ENCODE measurements around the gene CCDC102A.

The CCDC102A gene

DNA sequence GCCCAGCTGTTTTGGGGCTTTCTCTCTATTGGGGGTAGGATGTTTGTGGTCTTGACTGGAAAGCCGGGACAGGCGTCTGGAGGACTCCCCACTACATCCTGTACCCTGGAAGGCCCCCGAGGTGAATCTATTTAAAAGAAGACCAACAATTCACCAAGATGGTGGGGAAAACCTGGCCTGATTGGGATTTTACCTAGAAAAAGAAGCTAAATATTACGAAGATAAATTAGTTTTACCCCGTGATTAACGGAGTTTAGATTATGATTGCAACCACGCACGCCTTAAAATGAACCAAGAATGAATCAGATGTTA, 779 bp upstream of the CCDC102A start:
- no peak for DNase-seq (ENCODE audit: low read depth)

DNA sequence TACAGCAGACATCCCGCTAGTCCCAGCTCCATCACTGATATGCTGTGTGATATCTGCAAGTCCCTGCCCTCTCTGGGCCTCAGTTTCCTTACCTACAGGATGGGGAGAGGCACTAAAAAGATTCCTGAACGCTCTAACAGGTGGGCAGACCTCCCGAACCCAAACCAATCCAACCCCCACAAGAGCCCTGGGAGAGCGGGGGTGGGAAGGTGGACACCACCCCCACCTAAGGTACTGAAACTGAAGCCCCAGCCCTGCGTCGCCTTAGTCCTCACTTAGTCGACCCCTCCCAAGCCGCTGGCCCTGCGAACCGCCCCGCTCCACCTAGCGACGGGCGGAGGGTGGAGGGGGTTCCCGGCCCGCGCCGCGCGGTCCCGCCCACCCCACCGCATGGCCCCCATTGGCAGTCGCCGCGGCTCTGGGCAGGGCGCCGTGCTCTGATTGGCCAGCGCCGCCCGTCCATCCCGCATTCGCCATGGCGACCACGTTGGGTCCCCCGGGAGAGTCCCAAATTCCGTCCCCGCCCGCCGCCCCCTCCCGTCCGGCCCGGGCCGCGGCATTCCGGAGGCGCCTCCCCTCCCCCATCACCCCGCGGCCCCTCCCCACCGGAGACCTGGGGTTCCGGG, 578 bp downstream of the CCDC102A start:
- peak; percentile 86 for DNase-seq (ENCODE audit: low read depth)

DNA sequence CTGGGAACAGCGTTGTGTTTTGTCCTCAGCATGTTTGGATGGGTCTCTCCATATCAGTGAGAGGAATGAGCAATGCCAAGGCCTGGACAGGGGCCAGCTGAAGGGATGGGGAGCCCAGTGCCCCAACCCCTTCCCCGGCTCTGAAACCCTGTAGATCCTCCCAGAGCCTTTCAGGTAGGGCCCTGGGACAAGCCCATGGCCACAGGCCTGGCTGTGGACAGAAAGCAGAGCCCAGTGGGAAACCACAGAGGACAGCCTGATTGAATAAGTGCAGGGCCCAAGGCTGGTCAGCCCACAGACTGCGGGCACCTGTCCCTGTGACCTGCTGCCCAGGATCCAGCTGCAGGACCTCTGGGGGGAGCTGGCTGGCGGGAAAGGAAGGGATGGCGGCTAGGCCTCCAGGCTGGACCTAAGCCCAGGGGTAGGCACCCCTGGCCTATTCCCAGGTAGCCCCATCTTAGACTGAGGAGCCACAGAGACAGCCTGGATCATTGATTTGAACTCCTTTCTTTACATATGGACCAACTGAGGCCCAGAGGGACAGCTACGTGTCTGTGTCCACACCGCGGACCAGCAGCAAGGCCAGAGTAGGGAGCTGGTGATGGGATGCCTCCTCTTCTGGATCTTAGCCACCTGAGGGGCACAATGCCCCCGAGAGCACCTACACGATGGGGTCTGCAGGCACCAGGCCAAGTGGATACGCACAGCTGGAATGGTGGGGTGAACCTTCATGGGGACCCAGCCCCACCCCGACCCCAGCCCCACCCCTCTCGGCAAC, 1.3 kb downstream of the CCDC102A start:
- DNase-seq (ENCODE audit: low read depth), result no peak

DNA sequence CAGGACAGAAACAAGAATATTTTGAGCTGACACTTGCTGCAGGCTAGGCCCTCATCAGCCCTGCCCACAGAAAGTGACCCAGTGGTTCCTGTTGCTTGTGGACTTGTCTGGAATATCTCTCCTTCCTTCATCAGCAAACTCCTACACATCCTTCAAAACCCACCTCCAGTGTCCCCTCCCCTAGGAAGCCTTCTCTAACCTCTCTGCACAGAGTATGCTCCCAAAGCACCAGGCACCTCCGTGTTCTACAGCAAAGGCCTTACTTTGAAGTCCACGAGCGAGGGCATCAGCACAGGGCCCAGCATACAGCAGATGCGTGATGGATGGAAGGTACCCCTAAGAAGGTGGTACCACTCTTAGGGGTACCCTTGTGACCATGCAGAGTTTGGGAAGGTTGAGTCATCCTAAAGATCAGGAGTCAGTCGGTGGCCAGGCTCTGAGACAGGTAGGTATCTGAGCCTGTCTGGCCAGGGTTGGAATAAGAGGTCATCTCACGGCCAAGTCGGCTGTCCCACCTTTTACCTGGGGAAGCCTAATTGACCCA, 2.0 kb downstream of the CCDC102A start:
- no peak for DNase-seq (ENCODE audit: low read depth)

- DNase-seq (ENCODE audit: low read depth), result no peak
These were observed 2.7 kb downstream of the CCDC102A start for GRCh38 chr16:57533431-57534336.

- no peak for DNase-seq (ENCODE audit: low read depth)
These were observed 4.1 kb downstream of the CCDC102A start for GRCh38 chr16:57532266-57532625.

DNA sequence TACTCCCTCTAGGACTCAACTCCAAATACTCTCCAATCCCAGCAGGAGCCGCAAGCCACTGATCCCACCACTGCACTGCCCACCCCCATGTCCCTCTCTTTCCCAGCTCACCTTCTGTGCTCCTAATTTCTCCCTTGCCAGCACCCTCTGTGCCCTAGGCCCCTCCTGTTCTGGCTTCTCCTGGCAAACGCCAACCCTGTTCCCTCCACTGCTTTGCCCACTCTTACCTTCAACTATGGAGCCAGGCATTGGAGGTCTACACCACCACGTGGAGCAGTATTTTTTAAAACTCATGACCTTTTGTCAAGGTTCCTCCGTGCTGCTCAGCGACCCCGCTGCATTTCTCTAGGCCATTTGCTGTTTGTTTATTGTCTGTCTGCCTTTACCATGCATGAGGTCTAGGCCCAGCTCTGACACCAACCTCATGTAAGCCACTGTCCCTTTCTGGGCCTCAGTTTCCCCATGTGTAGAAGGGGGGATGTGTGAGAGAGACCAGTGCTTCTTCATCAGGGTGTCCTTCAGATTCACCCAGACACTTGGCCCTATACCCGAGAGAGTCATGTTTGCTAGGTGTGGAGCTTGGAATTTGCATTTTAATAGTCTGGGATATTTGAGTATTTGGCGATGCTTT, 4.6 kb downstream of the CCDC102A start:
- no peak for DNase-seq (ENCODE audit: low read depth)

DNA sequence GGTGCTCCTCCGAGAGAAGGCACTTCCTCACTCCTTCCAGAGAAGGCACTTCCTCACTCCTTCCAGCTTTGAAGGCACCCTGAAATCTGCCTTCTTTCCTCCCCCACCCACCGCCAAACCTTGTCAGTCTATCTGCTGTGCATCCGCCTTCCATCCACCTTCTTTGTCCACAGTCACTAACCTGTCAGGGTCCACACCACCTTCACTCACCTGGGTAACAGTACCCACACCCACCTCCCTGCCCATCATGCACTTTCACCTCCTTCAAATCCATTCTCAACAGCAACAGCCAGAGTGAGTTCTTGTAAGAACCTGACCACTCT, 5.2 kb downstream of the CCDC102A start:
- DNase-seq (ENCODE audit: low read depth), result no peak

DNA sequence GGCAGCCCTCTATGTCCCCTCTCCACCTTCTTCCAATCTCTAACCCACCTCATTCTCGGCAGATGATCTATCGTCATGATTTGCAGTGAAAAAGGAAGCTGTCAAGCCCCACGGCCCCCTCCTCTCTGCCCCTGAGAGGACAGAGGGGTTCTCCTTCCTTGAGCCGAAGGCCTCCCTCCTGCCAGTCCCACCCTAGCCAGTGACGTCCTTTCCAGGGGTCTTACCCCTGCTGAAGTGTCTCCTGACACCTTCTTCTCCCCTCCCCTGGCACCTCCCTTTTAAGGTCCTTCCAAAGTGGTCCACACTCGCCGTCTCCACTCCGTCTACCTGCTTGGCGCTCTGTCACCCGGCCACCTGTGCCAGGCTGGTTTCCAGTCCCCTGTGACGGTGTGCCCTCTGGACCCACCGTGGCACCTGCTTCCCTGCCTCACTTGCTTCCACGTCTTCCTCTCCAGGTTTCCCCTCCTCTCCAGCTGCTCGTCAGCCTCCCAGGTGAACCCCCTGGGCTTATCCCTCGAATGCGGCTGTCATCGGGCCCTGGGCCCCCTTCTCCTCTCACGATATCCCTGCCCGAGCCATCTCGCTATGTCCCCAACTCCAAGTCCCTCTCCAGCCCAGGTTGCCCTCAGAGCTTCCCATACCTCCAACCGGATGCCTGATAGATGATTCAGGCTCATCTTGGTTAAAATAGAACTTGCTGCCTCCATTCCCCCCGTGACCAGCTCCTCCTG, 5.7 kb downstream of the CCDC102A start:
- DNase-seq (ENCODE audit: low read depth), result no peak

GRCh38 chr16:57530104-57530521, 6.3 kb downstream of the CCDC102A start:
- peak; percentile 64 for DNase-seq (ENCODE audit: low read depth)

GRCh38 chr16:57529391-57530103, 6.8 kb downstream of the CCDC102A start:
- DNase-seq (ENCODE audit: low read depth), result no peak

- DNase-seq (ENCODE audit: low read depth), result no peak
These were observed 7.6 kb downstream of the CCDC102A start for GRCh38 chr16:57528499-57529390.

DNA sequence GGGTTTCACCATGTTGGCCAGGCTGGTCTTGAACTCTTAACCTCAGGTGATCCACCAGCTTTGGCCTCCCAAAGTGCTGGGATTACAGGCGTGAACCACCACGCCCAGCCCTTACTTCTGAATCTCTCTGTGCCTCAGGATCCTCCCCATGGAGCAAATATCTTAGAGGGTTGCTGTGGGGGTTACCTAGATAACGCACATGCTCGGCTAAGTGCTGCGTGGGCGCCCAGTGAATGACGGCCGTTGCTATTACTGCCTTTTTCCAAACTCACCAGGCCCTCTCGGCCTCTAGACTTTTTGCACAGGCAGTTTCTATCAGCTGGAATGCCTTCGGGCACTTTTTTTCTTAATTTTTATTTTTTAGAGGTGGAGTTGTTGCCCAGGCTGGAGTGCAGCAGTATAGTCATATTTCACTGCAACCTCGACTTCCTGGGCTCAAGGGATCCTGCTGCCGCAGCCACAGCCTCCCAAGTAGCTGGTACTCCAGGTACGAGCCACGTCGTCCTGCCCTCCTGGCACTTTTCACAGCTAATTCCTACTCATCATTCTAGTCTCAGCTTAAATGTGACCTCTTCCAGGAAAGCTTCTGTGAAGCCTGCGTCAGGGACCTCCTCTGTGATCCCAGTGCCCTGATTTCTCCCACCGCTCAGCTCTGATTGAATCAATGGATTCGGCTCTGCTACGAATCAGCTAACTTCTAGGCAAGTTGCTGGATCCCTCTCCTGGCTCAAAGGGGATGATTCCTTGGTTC, 8.6 kb downstream of the CCDC102A start:
- DNase-seq (ENCODE audit: low read depth), result no peak

DNA sequence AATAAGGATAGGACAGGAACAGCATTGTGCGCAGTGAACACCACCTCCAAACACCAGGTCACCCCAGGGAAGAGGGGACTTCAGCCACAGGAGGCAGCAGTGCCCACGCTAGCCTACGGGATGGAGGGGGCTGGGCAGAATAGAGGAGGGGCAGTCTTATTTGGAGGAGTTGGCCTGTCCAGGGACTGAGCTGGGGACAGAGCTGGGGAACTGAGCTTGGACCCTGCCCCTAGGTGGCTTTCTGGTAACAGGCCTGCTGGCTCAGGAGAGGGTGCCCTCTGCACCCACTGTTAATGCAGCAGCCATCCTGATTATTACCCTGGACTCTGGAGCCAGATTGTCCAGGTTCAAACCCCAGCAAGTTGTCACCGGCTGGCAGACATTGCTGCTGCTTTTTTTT, 9.3 kb downstream of the CCDC102A start:
- DNase-seq (ENCODE audit: low read depth), result no peak

DNA sequence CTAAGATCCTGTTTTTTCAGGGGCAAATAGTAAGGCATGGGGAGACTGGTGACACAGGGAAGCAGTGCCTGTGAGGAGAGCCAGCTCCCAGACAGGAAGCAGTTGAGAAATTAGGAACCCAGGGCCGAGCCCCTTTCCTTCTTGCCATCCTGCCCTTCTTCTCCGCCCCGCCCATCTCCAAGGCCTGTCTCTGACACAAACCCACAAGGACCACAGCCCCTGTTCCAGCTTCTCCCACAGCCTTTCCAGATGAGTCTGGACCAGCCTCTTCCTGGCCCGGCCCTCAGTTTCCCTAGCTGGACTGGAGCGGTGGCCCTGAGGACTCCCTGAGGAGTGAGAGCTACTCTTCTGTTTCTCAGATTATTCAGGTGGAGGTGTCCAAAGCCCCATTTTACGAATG, 9.9 kb downstream of the CCDC102A start:
- DNase-seq (ENCODE audit: low read depth), result no peak

GRCh38 chr16:57525761-57526160, 10.6 kb downstream of the CCDC102A start:
- DNase-seq (ENCODE audit: low read depth), result no peak

- no peak for DNase-seq (ENCODE audit: low read depth)
These were observed 13.4 kb downstream of the CCDC102A start for GRCh38 chr16:57522960-57523359.

DNA sequence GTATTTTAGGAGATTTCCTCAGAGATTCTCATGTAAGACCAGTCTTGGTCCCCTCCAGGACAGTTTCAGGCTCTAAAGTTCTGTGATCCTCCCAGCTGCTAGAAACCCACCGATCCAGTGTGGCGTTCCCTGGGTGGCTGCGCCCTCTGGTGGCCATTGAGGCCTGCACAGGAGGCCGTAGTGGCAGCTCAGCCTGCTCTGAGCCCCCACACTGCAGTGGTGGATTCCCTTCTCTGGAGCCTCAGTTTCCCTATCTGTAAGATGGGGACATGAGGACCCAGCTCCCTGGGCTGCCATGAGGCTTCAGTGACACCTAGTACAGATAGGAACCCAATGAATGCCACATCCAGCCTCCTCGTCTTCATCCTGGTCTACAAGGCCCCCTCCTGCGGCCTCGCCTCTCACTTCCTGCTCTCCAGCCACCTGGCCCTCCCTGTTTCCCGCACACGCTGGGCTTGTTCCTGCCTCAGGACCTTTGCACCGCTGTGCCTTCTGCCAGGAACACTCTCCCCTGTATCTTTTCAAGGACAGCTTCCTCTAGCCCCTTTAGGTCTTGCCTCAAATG, 16.5 kb downstream of the CCDC102A start:
- peak; percentile 84 for DNase-seq (ENCODE audit: low read depth)

DNA sequence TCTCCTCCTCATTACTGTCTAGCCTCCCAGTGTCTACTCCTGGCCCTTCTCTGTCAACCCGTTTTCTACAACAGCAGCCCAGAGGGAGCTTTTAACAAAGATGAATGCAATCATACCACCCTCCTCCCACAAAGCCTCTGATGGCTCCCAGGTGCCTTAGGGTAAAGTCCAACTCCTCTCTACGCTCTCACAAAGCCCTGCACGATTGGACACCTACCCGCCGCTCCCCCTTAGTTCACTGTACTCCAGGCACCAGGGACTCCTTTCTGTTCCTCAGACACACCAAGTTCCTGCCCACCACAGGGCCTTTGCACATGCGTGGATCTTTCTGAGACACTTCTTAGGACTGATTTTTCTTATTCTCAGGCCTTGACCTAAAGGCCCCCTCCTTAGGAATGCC, 17.4 kb downstream of the CCDC102A start:
- DNase-seq (ENCODE audit: low read depth), result no peak

Data from activated T-cell treated with anti-CD3 and anti-CD28 coated beads for 1 hour (primary cell).